Thoracic aorta (tissue), 2 donors: Measurements from ENCODE around the gene PPP4C. TPM values are rescaled to one million over a fixed set of nuclear protein-coding genes. Genes with fewer than 3 reads are reported as not detected.

ENCODE experiments used
- ATAC-seq: fragments of 150-250 bp; one replicate; pipeline ENCODE4 v1.8.0; 2017; ENCODE audit warnings: low read depth; ENCODE audit not compliant: insufficient number of reproducible peaks, low FRiP score
- DNase-seq: peaks from one replicate; pipeline ENCODE4 v3.0.0-alpha.2; 2020; ENCODE audit warnings: low spot score
- H3K27ac ChIP-seq, 2 donors: fragments of 200-600 bp; sonication (generic); 1 replicate in 1 of 2; 2 replicates in 1 of 2; pipeline ENCODE4 v1.5.1; 2016; ENCODE audit warnings: mild to moderate bottlenecking in 2 of 2, moderate library complexity in 2 of 2
- H3K27me3 ChIP-seq: fragments of 200-600 bp; sonication (generic); replicated peaks from 2 replicates; pipeline ENCODE4 v1.6.0; 2016; ENCODE audit warnings: mild to moderate bottlenecking; ENCODE audit not compliant: insufficient read depth
- H3K36me3 ChIP-seq: fragments of 200-600 bp; sonication (generic); one replicate; pipeline ENCODE4 v1.5.1; 2016
- H3K4me1 ChIP-seq, 2 donors: fragments of 200-600 bp; sonication (generic); 1 replicate in 1 of 2; 2 replicates in 1 of 2; pipeline versions ENCODE4 v1.5.1 to v1.6.0; 2016; ENCODE audit warnings: low read depth in 2 of 2, mild to moderate bottlenecking in 1 of 2; ENCODE audit not compliant: control insufficient read depth in 1 of 2
- H3K4me3 ChIP-seq: fragments of 200-600 bp; sonication (generic); 2 replicates; pipeline ENCODE4 v1.5.1; 2016; ENCODE audit warnings: mild to moderate bottlenecking
- H3K9me3 ChIP-seq: fragments of 200-600 bp; sonication (generic); 2 replicates; pipeline ENCODE4 v1.5.1; 2016
- CTCF ChIP-seq: fragments of 200-600 bp; sonication (generic); IDR thresholded peaks from one replicate; pipeline ENCODE4 v1.5.1; 2019; ENCODE audit warnings: antibody characterized with exemption
- total RNA-seq, 2 donors: library from RNA; depleted of rRNA; stranded (reverse); fragments of >200 nt; gene quantifications; one replicate each; pipeline versions ENCODE4 v1.1.0 to v1.2.3, GENCODE V29; 2016

PPP4C gene
- total RNA-seq, 2 donors from 2014 or later = 37.7 to 54.2 TPM

GRCh38 chr16:30068333-30068732 lies 7.5 kb upstream of the PPP4C start:
- no peaks in the 10 kb centered on the region for H3K27me3 ChIP-seq
- ATAC-seq (no peak), DNase-seq (no peak)
- TF ChIP-seq CTCF = no peak
- H3K9me3 ChIP-seq = no peaks in the 10 kb centered on the region
- H3K27ac ChIP-seq = peak overlapping the region; percentile 20 to 44
- H3K36me3 ChIP-seq = peaks cover 53% of the 10 kb centered on the region
- H3K4me1 ChIP-seq = peaks cover 27 to 49% of the 10 kb centered on the region in 2 donors
- H3K4me3 ChIP-seq = no peak overlapping the region

GRCh38 chr16:30068750-30069610 lies 6.8 kb upstream of the PPP4C start:
- DNase-seq (no peak), ATAC-seq (no peak)
- Histone ChIP-seq H3K36me3 (peaks cover 53% of the 10 kb centered on the region), H3K27me3 (no peaks in the 10 kb centered on the region), H3K4me1 (peaks cover 23 to 43% of the 10 kb centered on the region in 2 donors), H3K4me3 (no peak overlapping the region), H3K27ac (peak overlapping the region; percentile 20 to 44), H3K9me3 (no peaks in the 10 kb centered on the region)
- TF ChIP-seq CTCF = peak; percentile 34

GRCh38 chr16:30069611-30070462 lies 6.0 kb upstream of the PPP4C start:
- no peak for TF ChIP-seq CTCF
- ATAC-seq (no peak), DNase-seq (no peak)
- H3K9me3 ChIP-seq = no peaks in the 10 kb centered on the region
- peaks cover 53% of the 10 kb centered on the region for H3K36me3 ChIP-seq
- no peaks in the 10 kb centered on the region for H3K27me3 ChIP-seq
- H3K4me1 ChIP-seq = peaks cover 23 to 45% of the 10 kb centered on the region in 2 donors
- H3K27ac ChIP-seq = no peak overlapping the region
- no peak overlapping the region for H3K4me3 ChIP-seq

GRCh38 chr16:30070490-30070889 lies 5.3 kb upstream of the PPP4C start:
- Histone ChIP-seq H3K4me1 (peaks cover 27 to 51% of the 10 kb centered on the region in 2 donors), H3K27ac (no peak overlapping the region), H3K36me3 (peaks cover 53% of the 10 kb centered on the region), H3K4me3 (no peak overlapping the region), H3K27me3 (no peaks in the 10 kb centered on the region), H3K9me3 (no peaks in the 10 kb centered on the region)
- DNase-seq = no peak
- no peak for TF ChIP-seq CTCF
- ATAC-seq = no peak

- DNase-seq (no peak), ATAC-seq (peak; percentile 32)
- H3K27me3 ChIP-seq = no peaks in the 10 kb centered on the region
- peak overlapping the region; percentile 90 to 92 for H3K27ac ChIP-seq
- TF ChIP-seq CTCF = no peak
- H3K4me1 ChIP-seq = peaks cover 12 to 31% of the 10 kb centered on the region in 2 donors
- H3K36me3 ChIP-seq = peaks cover 24% of the 10 kb centered on the region
- H3K9me3 ChIP-seq = no peaks in the 10 kb centered on the region
- H3K4me3 ChIP-seq = peak overlapping the region; percentile 93
Measured at GRCh38 chr16:30076276-30076791, 540 bp downstream of the PPP4C start.
